T-helper 2 cell treated with Interferon-gamma antibody and Interleukin-4, amounts not matched to agents 5 μg/mL and 100 μg/mL, for 36 hours (primary cell): ENCODE results near the gene AHRR.
"Not testable (repeated sequence)": the region's sequence is repeated elsewhere in the genome, so short reads cannot be mapped to it uniquely, and the experiment has no call there.

Experiments
- DNase-seq: peaks from one replicate; pipeline ENCODE4 v3.0.0; 2021; ENCODE audit warnings: low spot score
- H3K27ac Mint-ChIP-seq: one replicate; pipeline ENCODE4 v1.8.0; 2021; ENCODE audit warnings: mild to moderate bottlenecking, mixed read lengths
- H3K27me3 Mint-ChIP-seq: one replicate; pipeline ENCODE4 v1.8.0; 2021; ENCODE audit warnings: low read depth, mixed read lengths
- H3K36me3 Mint-ChIP-seq: one replicate; pipeline ENCODE4 v1.8.0; 2021; ENCODE audit warnings: low read depth, mixed read lengths
- H3K4me1 Mint-ChIP-seq: one replicate; pipeline ENCODE4 v1.8.0; 2021; ENCODE audit warnings: low read depth, mixed read lengths
- H3K4me3 Mint-ChIP-seq: one replicate; pipeline ENCODE4 v1.8.0; 2022; ENCODE audit warnings: mild to moderate bottlenecking, moderate library complexity, mixed read lengths
- H3K9me3 Mint-ChIP-seq: one replicate; pipeline ENCODE4 v1.8.0; 2021; ENCODE audit warnings: mixed read lengths

Gene AHRR

GRCh38 chr5:374631-375335, 53.3 kb downstream of the AHRR start:
- peak overlapping the region; percentile 82 for H3K4me3 Mint-ChIP-seq
- H3K9me3 Mint-ChIP-seq: no peaks in the 10 kb centered on the region
- H3K27me3 Mint-ChIP-seq: no peaks in the 10 kb centered on the region
- H3K36me3 Mint-ChIP-seq: peaks cover 37% of the 10 kb centered on the region
- peak; percentile 3 for DNase-seq
- H3K27ac Mint-ChIP-seq: peak overlapping the region; percentile 97
- peaks cover 66% of the 10 kb centered on the region for H3K4me1 Mint-ChIP-seq

GRCh38 chr5:375336-375920, 53.9 kb downstream of the AHRR start:
- Mint-ChIP-seq H3K27me3 (no peaks in the 10 kb centered on the region), H3K27ac (peak overlapping the region; percentile 97), H3K36me3 (peaks cover 38% of the 10 kb centered on the region), H3K9me3 (no peaks in the 10 kb centered on the region), H3K4me3 (peak overlapping the region; percentile 33), H3K4me1 (peaks cover 64% of the 10 kb centered on the region)
- DNase-seq: peak; percentile 3

GRCh38 chr5:375921-376798, 54.6 kb downstream of the AHRR start:
- Mint-ChIP-seq H3K4me1 (peaks cover 59% of the 10 kb centered on the region), H3K9me3 (peaks cover 6% of the 10 kb centered on the region), H3K27ac (peak overlapping the region; percentile 77), H3K4me3 (no peak overlapping the region), H3K27me3 (no peaks in the 10 kb centered on the region), H3K36me3 (peaks cover 43% of the 10 kb centered on the region)
- DNase-seq: peak; percentile 6

- Mint-ChIP-seq H3K9me3 (peaks cover 11% of the 10 kb centered on the region), H3K27ac (peak overlapping the region; percentile 77), H3K4me1 (peaks cover 57% of the 10 kb centered on the region), H3K4me3 (no peak overlapping the region), H3K27me3 (no peaks in the 10 kb centered on the region), H3K36me3 (peaks cover 42% of the 10 kb centered on the region)
- peak; percentile 3 for DNase-seq
Observed at GRCh38 chr5:376799-377325, 55.3 kb downstream of the AHRR start.

GRCh38 chr5:377326-377981, 55.9 kb downstream of the AHRR start:
- Mint-ChIP-seq H3K4me1 (peaks cover 53% of the 10 kb centered on the region), H3K36me3 (peaks cover 48% of the 10 kb centered on the region), H3K4me3 (peak overlapping the region; percentile 40), H3K9me3 (peaks cover 16% of the 10 kb centered on the region), H3K27ac (peak overlapping the region; percentile 89), H3K27me3 (no peaks in the 10 kb centered on the region)
- DNase-seq: peak; percentile 3

GRCh38 chr5:378301-378891, 56.9 kb downstream of the AHRR start:
- Mint-ChIP-seq H3K36me3 (peaks cover 56% of the 10 kb centered on the region), H3K27me3 (no peaks in the 10 kb centered on the region), H3K9me3 (peaks cover 23% of the 10 kb centered on the region), H3K27ac (peak overlapping the region; percentile 89), H3K4me1 (peaks cover 49% of the 10 kb centered on the region), H3K4me3 (peak overlapping the region; percentile 65)
- DNase-seq: peak; percentile 58

GRCh38 chr5:378976-379742, 57.6 kb downstream of the AHRR start:
- Mint-ChIP-seq H3K4me3 (peak overlapping the region; percentile 65), H3K27me3 (no peaks in the 10 kb centered on the region), H3K27ac (peak overlapping the region; percentile 89), H3K36me3 (peaks cover 64% of the 10 kb centered on the region), H3K4me1 (peaks cover 51% of the 10 kb centered on the region), H3K9me3 (peaks cover 27% of the 10 kb centered on the region)
- peak; percentile 29 for DNase-seq

- no peak for DNase-seq
- H3K4me1 Mint-ChIP-seq: peaks cover 42% of the 10 kb centered on the region
- H3K36me3 Mint-ChIP-seq: peaks cover 78% of the 10 kb centered on the region
- H3K4me3 Mint-ChIP-seq: no peak overlapping the region
- H3K27ac Mint-ChIP-seq: no peak overlapping the region
- no peaks in the 10 kb centered on the region for H3K27me3 Mint-ChIP-seq
- H3K9me3 Mint-ChIP-seq: peaks cover 37% of the 10 kb centered on the region
Observed at GRCh38 chr5:380701-381309, 59.3 kb downstream of the AHRR start.

- Mint-ChIP-seq H3K4me1 (peaks cover 29% of the 10 kb centered on the region), H3K36me3 (peaks cover 87% of the 10 kb centered on the region)
Observed at GRCh38 chr5:383066-383465, 61.6 kb downstream of the AHRR start.

GRCh38 chr5:383621-384020, 62.1 kb downstream of the AHRR start:
- H3K4me3 Mint-ChIP-seq: no peak overlapping the region
- H3K9me3 Mint-ChIP-seq: peaks cover 41% of the 10 kb centered on the region
- H3K36me3 Mint-ChIP-seq: peaks cover 85% of the 10 kb centered on the region
- no peak for DNase-seq
- H3K27me3 Mint-ChIP-seq: no peaks in the 10 kb centered on the region
- H3K27ac Mint-ChIP-seq: no peak overlapping the region
- H3K4me1 Mint-ChIP-seq: peaks cover 26% of the 10 kb centered on the region

More at GRCh38 chr5:383066-383465, 61.6 kb downstream of the AHRR start:
- H3K4me3 Mint-ChIP-seq: no peak overlapping the region
- H3K9me3 Mint-ChIP-seq: peaks cover 41% of the 10 kb centered on the region
- H3K27ac Mint-ChIP-seq: no peak overlapping the region
- H3K27me3 Mint-ChIP-seq: no peaks in the 10 kb centered on the region
- no peak for DNase-seq

GRCh38 chr5:384576-384975, 63.1 kb downstream of the AHRR start:
- not testable (repeated sequence) for H3K27me3 Mint-ChIP-seq, H3K4me3 Mint-ChIP-seq, DNase-seq, H3K27ac Mint-ChIP-seq
- Mint-ChIP-seq H3K9me3 (peaks cover 41% of the 10 kb centered on the region), H3K36me3 (peaks cover 79% of the 10 kb centered on the region), H3K4me1 (peaks cover 17% of the 10 kb centered on the region)

GRCh38 chr5:385321-385720, 63.8 kb downstream of the AHRR start:
- DNase-seq: no peak
- Mint-ChIP-seq H3K27me3 (no peaks in the 10 kb centered on the region), H3K27ac (no peak overlapping the region), H3K9me3 (peaks cover 41% of the 10 kb centered on the region), H3K4me3 (no peak overlapping the region), H3K36me3 (peaks cover 82% of the 10 kb centered on the region), H3K4me1 (peaks cover 20% of the 10 kb centered on the region)
